Measurements from ENCODE around the gene KCNMA1. TPM values are rescaled to one million over a fixed set of nuclear protein-coding genes. Genes with fewer than 3 reads are reported as not detected.

The KCNMA1 gene
- total RNA-seq, 1 donor from 2014 or later: 30.1 TPM

GRCh38 chr10:77682393-77683087 lies 44.9 kb upstream of the KCNMA1 start:
- Mint-ChIP-seq H3K27ac (no peak overlapping the region), H3K4me3 (no peak overlapping the region), H3K9me3 (no peaks in the 10 kb centered on the region), H3K4me1 (ENCODE audit: unreplicated experiment) (peaks cover 9% of the 10 kb centered on the region), H3K36me3 (no peaks in the 10 kb centered on the region), H3K27me3 (peaks cover 30% of the 10 kb centered on the region)
- no peak for TF ChIP-seq CTCF (conservative IDR thresholded peaks at IDR 0.05)
- DNase-seq (ENCODE audit: extremely low spot score, unreplicated experiment): no peak

DNA sequence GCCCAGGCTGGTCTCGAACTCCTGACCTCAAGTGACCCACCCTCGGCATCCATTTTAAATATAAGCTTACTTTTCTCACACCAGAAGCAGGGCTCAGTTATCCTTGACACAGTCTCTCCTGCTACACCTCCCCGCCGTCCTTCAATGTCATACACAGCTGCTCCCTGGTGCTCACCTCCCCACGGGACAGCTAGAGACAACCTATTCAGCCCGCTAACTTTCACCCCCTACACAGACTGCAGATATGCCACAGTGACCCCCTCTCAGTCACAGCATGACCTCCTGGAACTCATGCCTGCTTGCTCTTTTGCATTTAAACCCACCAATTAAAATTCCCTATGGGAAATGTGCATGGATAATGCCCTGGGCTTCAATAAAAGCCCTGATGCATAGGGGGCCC lies 44.2 kb upstream of the KCNMA1 start:
- Mint-ChIP-seq H3K27me3 (peaks cover 24% of the 10 kb centered on the region), H3K36me3 (no peaks in the 10 kb centered on the region), H3K4me1 (ENCODE audit: unreplicated experiment) (peaks cover 9% of the 10 kb centered on the region), H3K27ac (no peak overlapping the region), H3K9me3 (no peaks in the 10 kb centered on the region), H3K4me3 (no peak overlapping the region)
- no peak for DNase-seq (ENCODE audit: extremely low spot score, unreplicated experiment)
- TF ChIP-seq CTCF (conservative IDR thresholded peaks at IDR 0.05): no peak

GRCh38 chr10:77680811-77681210 lies 43.2 kb upstream of the KCNMA1 start:
- Mint-ChIP-seq H3K27me3 (peaks cover 24% of the 10 kb centered on the region), H3K4me1 (ENCODE audit: unreplicated experiment) (peaks cover 9% of the 10 kb centered on the region), H3K36me3 (no peaks in the 10 kb centered on the region), H3K9me3 (no peaks in the 10 kb centered on the region), H3K27ac (no peak overlapping the region), H3K4me3 (no peak overlapping the region)
- DNase-seq (ENCODE audit: extremely low spot score, unreplicated experiment): no peak
- TF ChIP-seq CTCF (conservative IDR thresholded peaks at IDR 0.05): no peak

DNA sequence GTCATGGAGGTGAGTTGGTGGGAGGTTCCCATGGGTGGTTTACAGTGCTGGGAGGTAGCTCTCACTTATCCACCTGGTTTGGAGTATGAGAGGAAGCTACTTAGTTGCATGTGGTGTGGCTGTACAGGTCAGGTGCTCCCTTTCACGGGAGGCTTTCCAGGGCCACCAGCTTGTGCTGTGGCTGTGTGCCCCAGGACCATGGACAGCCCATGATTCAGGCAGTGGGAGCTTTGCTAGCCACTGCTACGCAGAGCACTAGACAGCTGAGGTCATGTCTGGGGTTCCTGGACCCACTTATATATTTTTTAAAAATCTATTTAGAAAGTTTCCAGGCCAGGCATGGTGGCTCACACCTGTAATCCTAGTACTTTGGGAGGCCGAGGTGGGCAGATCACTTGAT lies 42.5 kb upstream of the KCNMA1 start:
- no peak for DNase-seq (ENCODE audit: extremely low spot score, unreplicated experiment)
- H3K4me3 Mint-ChIP-seq: no peak overlapping the region
- H3K36me3 Mint-ChIP-seq: no peaks in the 10 kb centered on the region
- no peak for TF ChIP-seq CTCF (conservative IDR thresholded peaks at IDR 0.05)
- H3K27me3 Mint-ChIP-seq: peaks cover 24% of the 10 kb centered on the region
- no peaks in the 10 kb centered on the region for H3K9me3 Mint-ChIP-seq
- H3K27ac Mint-ChIP-seq: no peak overlapping the region
- H3K4me1 Mint-ChIP-seq (ENCODE audit: unreplicated experiment): peaks cover 9% of the 10 kb centered on the region

DNA sequence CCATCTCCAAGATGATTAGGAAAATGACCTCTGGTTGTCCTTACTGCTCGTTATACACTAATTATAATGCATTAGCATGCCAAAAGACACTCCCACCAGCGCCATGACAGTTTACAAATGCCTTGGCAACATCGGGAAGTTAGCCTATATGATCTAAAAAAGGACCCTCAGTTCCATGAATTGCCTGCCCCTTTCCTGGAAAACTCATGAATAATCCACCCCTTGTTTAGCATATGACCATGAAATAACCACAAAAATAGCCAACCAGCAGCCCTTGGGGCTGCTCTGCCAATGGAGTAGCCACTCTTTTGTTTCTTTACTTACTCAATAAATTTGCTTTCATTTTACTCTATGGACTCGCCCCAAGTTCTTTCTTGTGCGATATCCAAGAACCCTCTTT lies 41.6 kb upstream of the KCNMA1 start:
- Mint-ChIP-seq H3K4me3 (no peak overlapping the region), H3K36me3 (no peaks in the 10 kb centered on the region), H3K27ac (no peak overlapping the region), H3K9me3 (no peaks in the 10 kb centered on the region), H3K4me1 (ENCODE audit: unreplicated experiment) (peaks cover 9% of the 10 kb centered on the region), H3K27me3 (peaks cover 19% of the 10 kb centered on the region)
- DNase-seq (ENCODE audit: extremely low spot score, unreplicated experiment): no peak
- TF ChIP-seq CTCF (conservative IDR thresholded peaks at IDR 0.05): no peak
